Measurements from ENCODE around the gene EIPR1.

GRCh38 chr2:3185910-3186309, 191.7 kb downstream of the EIPR1 start:
- TF ChIP-seq CHD2 (IDR thresholded peaks at IDR 0.05; ENCODE audit: low read depth, low read length) = no peak
- no peak for TF ChIP-seq ZHX1 (CRISPR knock-in tag; IDR thresholded peaks at IDR 0.05; ENCODE audit: low read depth)
- no peak for TF ChIP-seq SMC3 (IDR thresholded peaks at IDR 0.05; ENCODE audit: low read length)

Data from HepG2 (cell line).